Calu3 (cell line): ENCODE measurements around the gene GTPBP6. TPM values are rescaled to one million over a fixed set of nuclear protein-coding genes. Genes with fewer than 3 reads are reported as not detected.
"Not testable (repeated sequence)": the region's sequence is repeated elsewhere in the genome, so short reads cannot be mapped to it uniquely, and the experiment has no call there.

ENCODE experiments used
- BruUV-seq: library from RNA; stranded (reverse); fragments of 400-500 nt; replicated peaks from 2 replicates; lab custom pipeline; 2021; lab: Mats Ljungman, UMichigan
- CTCF ChIA-PET: fragments of 300-600 bp; sonication (Branson Sonifier 250); formaldehyde crosslinking; loops from one replicate; lab custom pipeline; 2022; ENCODE audit warnings: antibody characterized with exemption; lab: Charles Lee
- DNase-seq: peaks from one replicate; pipeline ENCODE4 v3.0.0; 2022
- H3K27ac Mint-ChIP-seq: one replicate; pipeline ENCODE4 v1.8.0; 2022; ENCODE audit warnings: mixed read lengths; ENCODE audit not compliant: unreplicated experiment
- H3K27me3 Mint-ChIP-seq: one replicate; pipeline ENCODE4 v1.8.0; 2022; ENCODE audit warnings: mixed read lengths; ENCODE audit not compliant: unreplicated experiment
- H3K36me3 Mint-ChIP-seq: one replicate; pipeline ENCODE4 v1.8.0; 2022; ENCODE audit warnings: mild to moderate bottlenecking, moderate library complexity, mixed read lengths; ENCODE audit not compliant: insufficient read depth, unreplicated experiment
- H3K4me1 Mint-ChIP-seq: one replicate; pipeline ENCODE4 v1.8.0; 2022; ENCODE audit warnings: mild to moderate bottlenecking, low read depth, mixed read lengths; ENCODE audit not compliant: unreplicated experiment
- H3K4me3 Mint-ChIP-seq: one replicate; pipeline ENCODE4 v1.8.0; 2022; ENCODE audit warnings: mild to moderate bottlenecking, low read depth, moderate library complexity, mixed read lengths; ENCODE audit not compliant: unreplicated experiment
- H3K9me3 Mint-ChIP-seq: one replicate; pipeline ENCODE4 v1.8.0; 2022; ENCODE audit warnings: low read depth, mixed read lengths; ENCODE audit not compliant: unreplicated experiment
- CTCF ChIP-seq: fragments of 200-600 bp; IDR thresholded peaks from one replicate; pipeline ENCODE4 v1.8.0; 2022; ENCODE audit warnings: antibody characterized with exemption; ENCODE audit not compliant: unreplicated experiment
- intact Hi-C: fragments of 100-400 bp; cut with micrococcal nuclease; formaldehyde crosslinking; loops from one replicate; pipeline ENCODE4 v1.10.0; 2022; ENCODE audit not compliant: unreplicated experiment
- total RNA-seq: library from RNA; stranded (reverse); gene quantifications from 2 replicates; pipeline ENCODE4 v1.2.3, GENCODE V29; 2022

GTPBP6 gene
- total RNA-seq, 1 experiment from 2014 or later, result 32.9 TPM

DNA sequence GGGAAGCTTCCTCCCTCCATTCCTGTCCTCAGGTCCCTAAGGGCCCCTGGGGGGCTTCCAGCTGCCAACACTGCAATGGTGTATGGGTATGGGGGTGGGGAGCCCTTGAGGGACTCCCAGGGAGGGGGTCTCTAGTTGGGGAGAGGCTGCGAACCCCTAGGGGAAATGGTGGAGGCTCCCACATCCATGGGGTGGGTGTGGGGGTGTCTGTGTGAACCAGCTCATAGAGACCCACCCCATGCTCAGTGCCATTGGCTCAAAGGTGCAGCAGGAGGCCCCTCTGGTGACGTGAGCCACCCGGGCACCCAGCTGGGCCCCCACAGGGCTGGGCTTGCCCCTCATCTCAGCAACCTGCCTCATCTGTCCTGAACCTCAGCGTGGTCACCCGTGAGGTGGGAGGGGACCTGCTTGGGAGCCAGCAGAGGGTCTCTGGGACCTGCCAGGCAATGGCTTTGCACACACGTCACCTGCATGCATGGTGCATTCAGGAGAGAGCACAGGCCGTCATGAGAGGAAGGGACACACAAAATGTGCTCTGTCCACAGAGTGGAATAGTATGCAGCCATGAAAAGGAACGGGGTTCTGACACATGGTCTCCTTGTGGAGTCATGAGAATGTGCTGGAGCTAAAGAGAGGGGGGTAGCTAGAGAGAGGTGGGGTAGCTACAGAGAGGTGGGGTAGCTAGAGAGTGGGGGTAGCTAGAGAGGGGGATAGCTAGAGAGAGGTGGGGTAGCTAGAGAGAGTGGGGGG lies 60.1 kb downstream of the GTPBP6 start:
- TF ChIP-seq CTCF, result no peak
- no peaks in the 10 kb centered on the region for H3K27me3 Mint-ChIP-seq
- intact Hi-C loops, result no loop called here
- DNase-seq, result no peak
- H3K27ac Mint-ChIP-seq, result no peak overlapping the region
- no TSS peak for BruUV-seq
- peaks cover 11% of the 10 kb centered on the region for H3K4me1 Mint-ChIP-seq
- peaks cover 20% of the 10 kb centered on the region for H3K36me3 Mint-ChIP-seq
- H3K4me3 Mint-ChIP-seq, result no peak overlapping the region
- H3K9me3 Mint-ChIP-seq, result peaks cover 2% of the 10 kb centered on the region
- CTCF ChIA-PET, result no interaction called here

- Mint-ChIP-seq H3K27me3 (no peaks in the 10 kb centered on the region), H3K4me3 (no peak overlapping the region), H3K36me3 (peaks cover 20% of the 10 kb centered on the region), H3K4me1 (peaks cover 11% of the 10 kb centered on the region), H3K27ac (no peak overlapping the region), H3K9me3 (peaks cover 2% of the 10 kb centered on the region)
- no TSS peak for BruUV-seq
- CTCF ChIA-PET, result no interaction called here
- intact Hi-C loops, result no loop called here
- no peak for DNase-seq
- no peak for TF ChIP-seq CTCF
Measured at GRCh38 chrX:257681-258289, 60.8 kb downstream of the GTPBP6 start.

DNA sequence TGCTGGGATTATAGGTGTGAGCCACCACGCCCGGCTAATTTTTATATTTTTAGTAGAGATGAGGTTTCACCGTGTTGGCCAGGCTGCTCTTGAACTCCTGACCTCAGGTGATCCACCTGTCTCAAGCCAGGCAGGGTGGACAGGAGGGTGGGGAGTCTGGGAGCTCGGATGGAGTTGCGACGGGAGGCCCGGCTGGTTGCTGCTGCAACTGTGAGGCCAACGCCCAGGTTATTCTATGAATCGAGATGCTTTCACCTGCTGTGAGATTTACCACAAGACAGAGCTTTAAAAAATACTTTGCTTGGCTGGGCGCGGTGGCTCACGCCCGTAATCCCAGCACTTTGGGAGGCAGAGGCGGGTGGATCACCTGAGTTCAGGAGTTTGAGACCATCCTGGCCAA lies 61.5 kb downstream of the GTPBP6 start:
- H3K27ac Mint-ChIP-seq, BruUV-seq, intact Hi-C loops, H3K4me3 Mint-ChIP-seq, H3K27me3 Mint-ChIP-seq, H3K4me1 Mint-ChIP-seq, CTCF ChIA-PET, H3K9me3 Mint-ChIP-seq, DNase-seq: not testable (repeated sequence)
- H3K36me3 Mint-ChIP-seq, result peaks cover 19% of the 10 kb centered on the region

GRCh38 chrX:255923-256331 lies 62.7 kb downstream of the GTPBP6 start:
- no peak overlapping the region for H3K27ac Mint-ChIP-seq
- CTCF ChIA-PET, result no interaction called here
- H3K4me1 Mint-ChIP-seq, result no peaks in the 10 kb centered on the region
- H3K4me3 Mint-ChIP-seq, result no peak overlapping the region
- no peak for DNase-seq
- intact Hi-C loops, result no loop called here
- H3K27me3 Mint-ChIP-seq, result no peaks in the 10 kb centered on the region
- peaks cover 10% of the 10 kb centered on the region for H3K9me3 Mint-ChIP-seq
- H3K36me3 Mint-ChIP-seq, result peaks cover 7% of the 10 kb centered on the region
- no peak for TF ChIP-seq CTCF
- BruUV-seq, result no TSS peak

Other genes with a start within 250 kb of the GTPBP6 start
- 19.1 and 23.2 TPM in 2 replicates for gene PLCXD1, start 37.4 kb downstream of the GTPBP6 start, total RNA-seq
- gene PPP2R3B, start 68.1 kb upstream of the GTPBP6 start, total RNA-seq, result 25.4 and 26.9 TPM in 2 replicates